OCI-LY1 (cell line): Measurements from ENCODE around the gene POLE.

Source experiments
- EZH2 ChIP-seq: fragments of 200-600 bp; sonication (generic), shearing (Covaris generic); IDR thresholded peaks from 2 replicates; pipeline ENCODE4 v1.8.0; 2017; ENCODE audit warnings: borderline replicate concordance, mixed run types, mild to moderate bottlenecking, antibody characterized with exemption, low read length, moderate library complexity, mixed read lengths
- TF ChIP-seq, protein P1 (sequence below): fragments of 200-600 bp; sonication (generic), shearing (Covaris generic); IDR thresholded peaks from 2 replicates; pipeline ENCODE4 v1.5.1; 2017; ENCODE audit warnings: mild to moderate bottlenecking, antibody characterized with exemption, low read length, moderate library complexity, mixed read lengths

DNA sequence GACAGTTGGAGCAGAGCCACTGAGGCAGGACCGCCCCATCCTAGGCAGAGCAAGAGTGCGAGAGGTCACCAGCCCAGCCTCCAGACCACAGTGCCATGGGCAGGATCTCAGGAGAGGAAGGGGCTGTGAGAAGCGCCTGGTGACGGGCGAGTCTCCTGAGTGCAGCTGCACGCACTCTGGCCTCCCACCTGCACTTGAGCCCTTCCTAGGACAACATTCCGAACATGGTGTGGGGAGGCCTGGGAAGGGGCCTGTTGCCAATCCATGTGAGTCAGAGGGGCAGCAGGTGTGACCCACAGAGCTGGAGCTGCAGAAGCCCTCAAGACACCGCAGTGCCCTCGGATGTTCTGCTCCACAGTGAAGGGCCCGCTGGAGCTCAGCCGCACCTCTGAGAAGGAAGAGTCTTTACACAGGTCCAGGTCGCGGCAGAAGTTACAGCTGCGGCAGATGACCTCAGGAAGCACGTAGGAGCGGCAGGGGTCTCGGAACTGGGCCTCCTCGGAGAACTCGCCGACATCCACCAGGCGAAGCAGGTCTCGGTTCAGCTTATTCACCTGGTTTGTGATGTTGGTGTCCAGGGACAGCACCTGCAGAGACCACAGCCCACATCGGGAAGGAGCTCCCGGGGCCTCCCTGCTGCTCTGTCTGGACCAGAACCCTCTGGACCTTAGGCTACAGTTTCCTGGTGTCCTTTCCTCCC is 61.3 kb downstream of the POLE start:
- TF ChIP-seq, protein P1, sequence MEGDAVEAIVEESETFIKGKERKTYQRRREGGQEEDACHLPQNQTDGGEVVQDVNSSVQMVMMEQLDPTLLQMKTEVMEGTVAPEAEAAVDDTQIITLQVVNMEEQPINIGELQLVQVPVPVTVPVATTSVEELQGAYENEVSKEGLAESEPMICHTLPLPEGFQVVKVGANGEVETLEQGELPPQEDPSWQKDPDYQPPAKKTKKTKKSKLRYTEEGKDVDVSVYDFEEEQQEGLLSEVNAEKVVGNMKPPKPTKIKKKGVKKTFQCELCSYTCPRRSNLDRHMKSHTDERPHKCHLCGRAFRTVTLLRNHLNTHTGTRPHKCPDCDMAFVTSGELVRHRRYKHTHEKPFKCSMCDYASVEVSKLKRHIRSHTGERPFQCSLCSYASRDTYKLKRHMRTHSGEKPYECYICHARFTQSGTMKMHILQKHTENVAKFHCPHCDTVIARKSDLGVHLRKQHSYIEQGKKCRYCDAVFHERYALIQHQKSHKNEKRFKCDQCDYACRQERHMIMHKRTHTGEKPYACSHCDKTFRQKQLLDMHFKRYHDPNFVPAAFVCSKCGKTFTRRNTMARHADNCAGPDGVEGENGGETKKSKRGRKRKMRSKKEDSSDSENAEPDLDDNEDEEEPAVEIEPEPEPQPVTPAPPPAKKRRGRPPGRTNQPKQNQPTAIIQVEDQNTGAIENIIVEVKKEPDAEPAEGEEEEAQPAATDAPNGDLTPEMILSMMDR, result no peak
- no peak for TF ChIP-seq EZH2
